HG02885 (cell line): ENCODE results near the gene NELL2.
A peak's percentile ranks its signal among the peaks of the same experiment; 100 is the strongest.

Experiments used
- ATAC-seq: cut with Tn5 transposase; IDR thresholded peaks from one replicate; pipeline ENCODE4 v1.9.1; 2021; ENCODE audit warnings: mild to moderate bottlenecking; ENCODE audit not compliant: unreplicated experiment, poor library complexity

Gene NELL2

DNA sequence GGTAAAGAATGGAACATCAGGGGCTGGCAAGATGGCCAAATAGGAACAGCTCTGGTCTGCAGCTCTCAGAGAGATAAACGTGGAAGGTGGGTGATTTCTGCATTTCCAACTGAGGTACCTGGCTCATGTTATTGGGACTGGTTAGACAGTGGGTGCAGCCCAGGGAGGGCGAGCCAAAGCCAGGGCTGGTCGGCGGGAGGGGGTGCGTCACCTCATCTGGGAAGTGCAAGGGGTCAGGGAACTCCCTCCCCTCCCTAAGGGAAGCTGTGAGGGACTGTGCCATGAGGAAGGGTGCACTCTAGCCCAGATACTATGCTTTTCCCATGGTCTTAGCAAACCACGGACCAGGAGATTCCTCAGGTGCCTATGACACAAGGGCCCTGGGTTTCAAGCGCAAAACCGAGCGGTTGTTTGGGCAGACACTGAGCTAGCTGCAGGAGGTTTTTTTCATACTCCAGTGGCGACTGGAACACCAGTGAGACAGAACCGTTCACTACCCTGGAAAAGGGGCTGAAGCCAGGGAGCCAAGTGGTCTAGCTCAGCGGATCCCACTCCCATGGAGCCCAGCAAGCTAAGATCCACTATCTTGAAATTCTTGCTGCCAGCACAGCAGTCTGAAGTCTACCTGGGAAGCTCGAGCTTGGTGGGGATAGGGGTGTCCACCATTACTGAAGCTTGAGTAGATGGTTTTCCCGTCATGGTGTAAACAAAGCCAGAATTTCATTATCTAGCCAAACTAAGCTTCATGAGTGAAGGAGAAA, 317.6 kb downstream of the NELL2 start:
- no peak for ATAC-seq

DNA sequence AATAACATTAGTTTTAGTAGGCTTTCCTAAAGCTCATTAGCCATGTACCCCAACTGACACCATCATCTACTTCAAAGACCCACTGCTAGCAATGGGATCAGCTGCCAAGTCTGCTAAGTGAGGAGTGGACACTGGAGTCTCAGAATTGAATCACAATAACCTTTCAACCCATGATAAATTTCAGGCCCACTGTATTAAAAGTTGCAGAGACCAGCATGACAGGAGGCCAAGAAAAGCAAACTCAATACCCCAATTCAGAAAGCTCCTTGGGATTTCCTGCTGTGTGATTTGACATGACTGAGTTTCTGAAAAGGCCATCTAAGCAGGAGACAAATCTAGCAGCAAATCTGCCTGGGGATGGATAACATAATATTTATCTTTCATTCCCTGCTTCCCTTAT, 320.7 kb downstream of the NELL2 start:
- ATAC-seq = no peak

DNA sequence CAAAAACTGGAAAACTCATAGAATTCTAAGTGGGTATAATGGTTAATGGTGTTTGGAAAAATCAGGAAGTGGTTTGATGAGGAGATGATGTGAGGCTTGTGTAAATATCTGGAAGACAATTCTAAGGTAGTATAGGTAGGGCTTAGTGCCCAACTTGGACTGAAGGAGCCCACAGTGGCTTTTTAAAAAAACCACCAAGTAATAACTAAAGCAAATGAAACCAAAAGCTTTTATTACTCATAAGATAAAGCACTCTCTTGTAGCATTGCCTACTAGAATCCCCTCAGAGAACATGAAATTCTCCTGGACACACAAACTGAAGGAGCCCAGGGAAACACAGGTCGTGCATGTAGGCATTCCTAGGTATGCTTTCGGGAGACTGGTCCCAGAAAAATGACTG, 324.5 kb downstream of the NELL2 start:
- ATAC-seq = no peak

DNA sequence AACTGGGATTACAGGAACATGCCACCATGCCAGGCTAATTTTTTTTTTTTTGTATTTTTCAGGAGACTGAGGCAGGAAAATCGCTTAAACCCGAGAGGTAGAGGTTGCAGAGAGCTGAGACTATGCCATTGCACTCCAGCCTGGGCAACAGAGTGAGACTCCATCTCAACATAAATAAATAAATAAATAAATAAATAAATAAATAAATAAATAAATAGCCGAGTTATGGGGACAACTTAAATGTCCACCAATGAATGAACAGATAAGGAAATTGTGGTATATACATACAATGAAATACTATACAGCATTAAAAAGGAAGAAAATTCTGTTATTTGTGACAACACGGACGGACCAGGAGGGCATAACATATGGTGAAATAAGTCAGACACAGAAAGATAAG, 325.7 kb downstream of the NELL2 start:
- no peak for ATAC-seq

DNA sequence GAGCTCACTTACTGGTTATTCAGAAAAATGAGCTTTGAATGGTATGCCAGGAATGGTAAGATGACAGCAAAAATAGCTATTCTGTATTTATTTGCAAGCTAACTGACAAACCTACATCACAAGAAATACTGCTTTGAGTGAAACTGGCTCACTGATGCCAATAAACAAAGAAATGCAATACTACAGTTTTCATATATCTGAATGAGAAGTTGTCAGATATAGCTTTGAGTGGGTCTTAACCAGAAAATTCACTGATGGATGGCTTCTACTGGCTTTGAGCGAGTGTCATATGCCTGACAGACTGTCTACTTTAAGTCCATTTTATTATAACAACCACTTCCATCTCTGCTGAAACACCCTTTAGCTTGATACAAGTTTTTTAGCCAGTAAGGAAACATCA, 330.1 kb downstream of the NELL2 start:
- ATAC-seq = no peak

DNA sequence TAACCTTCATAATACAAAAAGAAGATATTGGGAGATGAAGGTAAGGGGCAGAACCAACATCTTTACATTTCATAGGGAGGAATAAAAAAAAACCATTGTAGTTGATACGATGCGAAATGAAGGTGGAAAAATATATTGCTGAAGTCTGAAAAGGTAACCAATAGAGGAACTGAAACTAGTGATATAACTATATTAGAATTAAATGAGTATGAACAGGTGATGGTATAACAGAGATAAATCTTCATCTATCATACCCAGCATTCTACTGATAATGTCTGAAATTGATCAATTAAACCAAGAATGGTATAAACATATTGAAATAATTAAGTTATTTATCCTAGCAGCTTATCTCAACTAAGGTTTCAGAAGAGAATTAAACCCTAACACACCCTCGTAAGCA, 332.1 kb downstream of the NELL2 start:
- peak; percentile 73 for ATAC-seq

DNA sequence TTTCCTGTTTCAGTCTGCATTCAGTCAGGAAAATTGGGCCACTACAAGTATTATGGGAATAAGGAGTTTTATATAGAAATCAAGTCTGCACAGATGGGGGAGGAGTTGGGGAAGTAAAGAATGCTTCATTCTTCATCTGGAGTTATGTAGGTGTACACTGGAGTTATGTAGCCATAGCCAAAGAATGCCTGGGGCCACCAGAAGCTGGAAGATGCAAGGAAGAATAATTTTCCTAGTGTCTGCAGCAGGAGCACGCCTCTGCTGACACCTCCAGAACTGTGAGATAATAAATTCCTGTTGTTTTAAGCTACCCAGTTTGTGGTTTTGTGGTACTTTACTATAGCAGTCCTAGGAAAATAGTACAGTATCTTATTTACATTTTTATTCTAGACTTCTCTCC, 333.4 kb downstream of the NELL2 start:
- ATAC-seq = no peak

DNA sequence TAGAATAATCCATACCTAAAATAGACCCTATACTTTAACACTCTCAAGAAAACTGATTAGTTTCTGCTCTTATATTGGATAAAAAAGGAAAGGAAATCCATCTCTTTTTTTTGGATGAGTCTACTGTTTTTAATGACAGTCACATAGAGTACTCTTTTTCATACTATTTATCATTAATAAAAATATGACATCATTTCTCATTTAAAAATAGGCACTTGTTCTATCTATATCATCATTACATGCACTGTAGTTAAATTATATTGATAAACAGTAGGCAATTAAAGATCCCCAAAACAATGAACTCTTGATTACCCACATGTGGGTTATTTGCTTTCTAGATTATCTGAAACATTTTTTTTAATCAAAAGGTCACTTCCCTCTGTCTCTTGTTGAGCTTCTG, 338.8 kb downstream of the NELL2 start:
- ATAC-seq = no peak

DNA sequence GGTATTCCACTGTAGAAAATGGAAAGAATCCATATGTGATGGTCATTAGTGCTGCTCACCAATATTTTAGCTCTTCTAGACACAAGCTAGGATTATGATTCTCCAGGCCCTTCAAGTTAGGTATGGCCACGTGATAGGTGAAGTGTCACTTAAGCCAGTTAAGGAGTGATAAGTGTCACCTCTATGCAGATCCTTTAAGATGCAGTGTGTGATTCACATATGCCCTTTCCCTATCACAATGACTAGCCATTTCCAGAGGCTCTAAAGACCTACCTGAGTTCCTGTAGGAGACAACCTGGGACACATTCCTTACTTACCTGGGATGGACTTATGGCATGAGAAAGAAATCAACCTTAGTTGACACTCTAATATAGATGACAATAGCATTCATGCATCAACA, 343.2 kb downstream of the NELL2 start:
- no peak for ATAC-seq

DNA sequence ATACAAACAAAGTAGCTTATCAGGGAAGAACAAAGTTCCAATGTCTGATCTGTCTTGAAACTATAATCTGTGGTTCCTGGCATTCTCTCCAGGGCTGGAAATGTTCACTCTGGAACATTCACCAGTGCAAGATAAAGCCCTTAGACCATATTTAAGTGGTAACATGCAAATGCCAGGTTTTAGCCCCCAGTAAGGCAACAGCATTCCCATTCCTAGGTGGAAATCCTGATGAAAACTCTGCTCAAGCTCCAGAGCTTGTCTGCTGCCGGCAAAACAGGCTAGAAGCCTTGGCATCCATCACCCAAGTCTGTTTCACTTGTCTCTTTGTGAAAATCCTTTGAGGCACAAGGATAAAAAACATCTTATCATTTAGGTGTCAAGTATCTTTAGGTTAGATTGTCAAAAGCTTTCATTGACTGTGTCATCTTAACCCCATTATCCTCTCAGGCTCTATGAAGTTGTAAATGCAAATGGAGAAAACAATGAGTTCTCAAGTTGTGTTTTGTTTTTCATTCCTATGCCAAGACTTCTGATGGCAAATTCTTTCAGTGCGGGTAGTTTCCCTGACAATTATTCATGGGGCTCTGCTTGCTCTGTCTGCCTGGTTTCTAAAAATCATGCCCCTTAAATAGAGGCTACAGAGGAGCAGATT, 344.7 kb downstream of the NELL2 start:
- ATAC-seq = no peak

DNA sequence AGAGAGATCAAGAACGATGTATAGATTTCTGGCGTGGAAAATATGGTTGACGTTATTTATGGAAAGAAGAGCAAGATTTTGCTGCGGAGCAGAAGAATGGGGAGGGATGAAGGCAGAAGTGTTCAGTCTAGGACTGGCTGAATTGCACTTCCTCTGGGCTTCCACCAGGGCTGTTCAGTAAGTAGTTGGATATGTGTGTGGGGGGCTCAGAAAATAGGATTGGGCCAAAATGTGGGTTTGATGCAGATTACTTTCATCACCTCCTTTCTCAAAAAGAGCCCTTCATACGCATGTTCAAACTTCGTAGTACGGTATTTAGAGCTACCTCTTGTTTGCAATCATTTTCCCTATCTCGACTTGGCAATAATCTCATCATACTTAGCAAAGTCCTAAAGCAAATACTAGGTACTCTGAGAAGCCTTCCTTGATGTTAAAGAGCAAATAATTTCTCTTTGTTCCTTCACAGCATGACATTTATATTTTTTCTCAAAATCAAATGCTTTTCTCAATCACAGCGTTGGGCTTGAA, 349.4 kb downstream of the NELL2 start:
- ATAC-seq = no peak

DNA sequence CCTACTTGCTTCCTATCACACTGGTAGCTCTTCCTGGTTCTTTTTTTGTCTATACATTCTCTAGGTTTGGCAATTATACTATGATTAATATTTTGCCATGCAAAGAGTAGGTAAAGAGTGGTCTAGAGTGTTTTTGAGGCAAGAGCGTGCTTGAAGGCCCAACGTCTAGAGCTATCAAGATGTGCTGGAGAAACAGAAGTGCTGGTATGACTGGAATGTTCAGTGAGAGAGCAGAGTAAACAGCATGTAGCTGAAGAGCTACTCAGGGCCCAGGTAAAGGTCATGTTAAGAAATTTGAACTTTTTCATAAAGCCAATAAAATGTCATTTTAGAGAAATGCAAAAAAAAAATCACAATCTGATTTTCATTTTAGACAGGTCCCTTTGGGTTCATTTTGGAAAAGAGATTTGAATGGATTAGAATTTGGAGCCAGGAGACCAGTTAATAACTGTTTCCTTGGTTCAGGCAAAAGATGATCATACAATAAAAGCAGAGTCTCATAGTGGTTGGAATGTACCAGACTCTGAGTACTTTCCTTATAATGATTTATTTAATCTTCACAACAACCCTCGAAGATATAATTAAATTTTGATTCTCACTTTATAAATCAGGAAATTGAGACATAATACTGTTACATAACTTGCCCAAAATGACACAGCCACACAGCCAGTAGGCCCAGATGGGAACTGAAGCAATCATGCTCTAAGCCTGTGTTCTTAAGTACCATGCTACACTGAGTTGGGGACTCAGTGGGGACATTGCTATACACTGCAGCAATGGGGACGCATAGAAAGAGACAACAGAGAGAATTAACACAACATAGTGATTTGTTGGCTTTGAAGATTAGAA, 350.1 kb downstream of the NELL2 start:
- ATAC-seq = no peak

DNA sequence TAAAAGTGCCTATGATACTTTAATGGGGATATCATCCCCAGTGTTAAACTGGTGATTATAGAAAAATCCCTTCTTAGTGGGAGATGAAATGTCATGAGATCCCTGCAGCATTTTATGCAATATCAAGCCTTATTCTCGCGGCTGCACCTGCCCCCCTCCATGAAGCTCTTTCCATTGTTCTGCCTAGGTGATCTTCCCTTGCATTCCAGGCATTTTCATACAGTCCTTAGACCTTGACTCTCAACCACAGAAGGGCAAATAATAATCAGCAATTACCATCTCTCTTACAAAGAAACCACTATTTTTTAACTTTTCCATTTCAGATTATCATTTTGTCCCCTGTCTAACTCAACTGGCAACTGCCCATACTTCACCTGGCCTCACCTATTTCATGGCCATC, 352.3 kb downstream of the NELL2 start:
- no peak for ATAC-seq

DNA sequence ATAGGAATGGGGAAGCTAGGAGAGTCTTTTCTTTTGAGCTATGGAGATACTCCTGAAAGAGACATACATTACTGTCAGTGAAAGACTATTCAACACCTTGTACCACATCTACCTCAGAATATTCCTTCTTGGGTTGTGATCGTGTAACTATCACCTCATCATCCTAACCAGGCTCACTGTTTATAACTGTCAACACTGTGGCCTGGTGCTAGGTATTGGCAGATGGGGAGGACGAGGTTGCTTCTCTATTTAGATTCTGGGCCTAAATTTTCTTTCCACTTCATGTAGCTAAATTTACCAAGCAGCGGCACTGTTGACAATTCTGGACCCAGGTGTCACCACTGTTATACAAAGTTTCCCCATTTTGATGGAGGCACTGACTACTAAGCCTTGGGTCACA, 354.4 kb downstream of the NELL2 start:
- ATAC-seq = no peak

DNA sequence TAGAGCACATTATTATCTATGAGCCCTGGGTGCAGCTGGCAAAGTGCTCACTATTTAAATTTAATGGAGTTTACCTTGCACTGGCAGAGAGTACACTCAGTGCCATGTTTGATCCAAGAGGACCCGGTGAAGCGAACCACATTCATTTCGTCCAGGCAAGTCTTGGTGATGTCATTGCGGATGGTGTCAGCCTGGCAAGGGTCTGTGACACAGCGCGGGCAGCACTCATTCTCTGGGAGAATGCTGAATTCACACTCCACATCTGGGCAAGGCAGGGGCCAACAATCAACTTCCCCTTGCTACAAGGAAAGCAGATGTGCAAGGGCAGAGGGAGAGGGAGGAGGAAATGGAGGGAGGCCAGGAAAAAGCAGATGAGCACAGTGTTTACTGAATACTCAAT, 356.2 kb downstream of the NELL2 start:
- no peak for ATAC-seq

DNA sequence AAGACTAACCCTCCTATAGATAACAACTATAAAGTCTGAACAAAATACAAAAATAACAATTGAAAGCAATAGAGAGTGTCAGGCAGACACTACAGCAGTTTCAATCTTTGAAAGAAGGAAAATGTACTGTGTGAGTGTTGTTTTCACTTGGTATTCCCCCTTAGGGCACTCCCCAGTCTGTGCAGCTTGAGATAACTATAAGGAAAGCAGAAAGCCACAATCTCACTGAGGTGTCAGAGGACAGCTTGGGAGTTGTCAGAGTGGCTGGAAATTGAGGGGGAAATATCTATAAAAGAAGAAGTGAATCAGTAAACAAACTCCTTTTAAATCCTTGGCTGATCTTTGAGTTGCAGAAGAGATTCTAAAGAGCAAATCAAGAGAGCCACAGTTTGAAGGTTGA, 364.8 kb downstream of the NELL2 start:
- peak; percentile 42 for ATAC-seq

DNA sequence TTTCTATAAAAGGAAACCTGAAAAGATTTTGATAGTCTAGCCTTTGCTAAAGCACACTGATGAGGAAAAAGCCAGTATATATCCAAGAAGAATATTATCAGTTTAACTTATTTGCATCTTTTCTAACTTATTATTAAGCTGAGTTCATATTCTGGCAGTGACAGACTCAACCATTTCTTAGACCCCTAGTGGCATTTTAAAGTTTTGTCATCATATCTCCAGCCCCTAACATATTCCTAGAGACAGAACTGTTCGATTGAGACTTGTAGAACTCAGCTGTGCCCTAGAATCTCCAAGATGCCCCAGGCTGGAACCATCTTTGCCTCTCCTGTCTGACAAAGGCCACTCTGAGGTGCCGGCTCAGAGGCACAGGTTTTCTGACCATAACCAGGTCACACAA, 365.6 kb downstream of the NELL2 start:
- no peak for ATAC-seq

DNA sequence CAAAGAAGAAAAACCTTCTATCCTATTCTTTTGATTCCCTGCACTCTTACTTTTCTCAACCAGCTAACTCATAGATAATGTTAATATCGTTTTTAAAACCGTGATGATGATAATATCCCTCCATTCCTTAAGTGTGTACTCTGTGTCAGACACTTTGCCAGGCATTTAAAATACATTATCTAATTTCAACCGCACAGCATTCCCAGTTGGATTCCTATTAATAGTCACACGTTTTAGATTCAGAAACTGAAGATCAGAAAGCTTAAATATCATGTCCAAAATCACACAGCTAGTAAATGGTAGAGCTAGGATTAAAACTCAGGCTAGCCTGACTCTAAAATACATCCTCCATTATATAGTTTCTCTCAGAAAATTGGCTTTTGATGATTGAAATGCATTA, 366.0 kb downstream of the NELL2 start:
- no peak for ATAC-seq

DNA sequence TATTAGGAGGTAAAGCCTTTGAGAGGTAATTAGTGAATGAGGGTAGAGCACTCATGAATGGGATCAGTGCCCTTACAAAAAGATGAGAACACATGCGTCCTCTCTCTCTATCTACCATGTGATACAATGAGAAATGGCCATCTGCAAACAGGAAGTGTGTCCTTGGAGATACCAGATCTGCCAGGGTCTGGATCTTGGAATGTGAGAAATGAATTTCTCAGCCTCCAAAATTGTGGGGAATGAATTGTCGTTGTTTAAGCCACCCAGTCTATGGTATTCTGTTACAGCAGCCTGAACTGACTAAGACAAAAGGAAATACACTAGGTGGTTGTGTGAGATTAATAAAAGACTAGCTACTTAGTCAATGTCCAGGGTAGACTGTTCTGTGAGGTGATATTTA, 366.6 kb downstream of the NELL2 start:
- no peak for ATAC-seq

DNA sequence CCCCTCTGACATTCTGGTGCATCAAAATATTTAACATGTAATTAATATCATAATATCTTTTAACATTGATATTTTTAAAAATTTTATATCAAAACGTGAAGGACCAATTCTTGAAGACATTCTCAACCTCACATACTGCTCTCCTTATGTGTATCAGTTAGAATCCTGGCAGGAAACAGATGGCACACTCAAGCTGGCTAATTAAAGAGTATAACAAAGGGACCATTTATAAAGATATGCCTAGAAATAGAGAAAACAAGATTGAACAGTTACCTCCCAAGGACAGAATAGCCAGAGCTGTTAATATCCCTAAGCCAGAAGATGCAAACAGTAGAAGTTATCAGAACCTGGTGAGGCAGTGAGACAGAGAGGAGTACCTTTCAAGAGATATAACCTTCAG, 368.7 kb downstream of the NELL2 start:
- ATAC-seq = no peak

DNA sequence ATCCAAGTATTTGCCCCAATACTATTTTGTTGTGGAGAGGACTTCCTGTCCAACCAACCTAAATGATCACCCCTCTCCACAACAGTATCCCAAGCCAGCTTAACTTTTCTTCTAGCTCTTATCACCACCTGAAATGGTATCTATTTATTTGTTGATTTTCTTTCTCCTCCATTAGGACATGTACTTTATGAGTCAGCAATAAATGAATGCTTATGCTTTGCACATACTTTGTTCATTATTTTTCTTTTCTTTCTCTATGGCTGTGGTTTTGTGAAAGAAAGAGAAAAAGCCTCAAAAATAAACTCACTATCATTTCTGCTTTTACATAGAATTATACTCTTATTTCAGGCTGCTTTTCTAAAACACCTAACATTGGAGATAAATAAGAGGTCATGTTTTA, 371.3 kb downstream of the NELL2 start:
- ATAC-seq = no peak
